ENCODE results near the gene SH3TC1. TPM values are rescaled to one million over a fixed set of nuclear protein-coding genes. Genes with fewer than 3 reads are reported as not detected.

The SH3TC1 gene
- total RNA-seq, 1 experiment from 2014 or later = 7.8 TPM

GRCh38 chr4:8205241-8205707 is 6.2 kb downstream of the SH3TC1 start:
- no peaks in the 10 kb centered on the region for H3K9me3 Mint-ChIP-seq (ENCODE audit: low read depth, unreplicated experiment)
- H3K27ac Mint-ChIP-seq (ENCODE audit: unreplicated experiment) = no peak overlapping the region
- no peak overlapping the region for H3K4me3 Mint-ChIP-seq (ENCODE audit: low read depth, unreplicated experiment)
- intact Hi-C loops (cut with micrococcal nuclease; ENCODE audit: unreplicated experiment) = no loop called here
- no peaks in the 10 kb centered on the region for H3K4me1 Mint-ChIP-seq (ENCODE audit: low read depth, unreplicated experiment)
- no TSS peak for BruUV-seq (replicated peaks)
- CTCF ChIA-PET = interaction anchor here (0.6 kb wide), 1 partner anchor 43 kb away, joined by 3 read pairs; no protein-coding TSS in a partner anchor
- DNase-seq = no peak
- no peak for TF ChIP-seq CTCF (IDR thresholded peaks at IDR 0.05; ENCODE audit: unreplicated experiment)
- H3K36me3 Mint-ChIP-seq (ENCODE audit: insufficient read depth, unreplicated experiment) = peaks cover 7% of the 10 kb centered on the region
- no peaks in the 10 kb centered on the region for H3K27me3 Mint-ChIP-seq (ENCODE audit: unreplicated experiment)

- BruUV-seq (replicated peaks) = no TSS peak
- no peak for TF ChIP-seq CTCF (IDR thresholded peaks at IDR 0.05; ENCODE audit: unreplicated experiment)
- H3K9me3 Mint-ChIP-seq (ENCODE audit: low read depth, unreplicated experiment) = no peaks in the 10 kb centered on the region
- CTCF ChIA-PET = interaction anchor here (0.6 kb wide), 1 partner anchor 43 kb away, joined by 3 read pairs; no protein-coding TSS in a partner anchor
- no peak overlapping the region for H3K27ac Mint-ChIP-seq (ENCODE audit: unreplicated experiment)
- no peaks in the 10 kb centered on the region for H3K4me1 Mint-ChIP-seq (ENCODE audit: low read depth, unreplicated experiment)
- no peak for DNase-seq
- H3K36me3 Mint-ChIP-seq (ENCODE audit: insufficient read depth, unreplicated experiment) = peaks cover 6% of the 10 kb centered on the region
- no peak overlapping the region for H3K4me3 Mint-ChIP-seq (ENCODE audit: low read depth, unreplicated experiment)
- intact Hi-C loops (cut with micrococcal nuclease; ENCODE audit: unreplicated experiment) = no loop called here
- H3K27me3 Mint-ChIP-seq (ENCODE audit: unreplicated experiment) = no peaks in the 10 kb centered on the region
Observed at GRCh38 chr4:8205749-8206611, 6.9 kb downstream of the SH3TC1 start.

GRCh38 chr4:8207314-8207713 is 8.2 kb downstream of the SH3TC1 start:
- BruUV-seq (replicated peaks) = no TSS peak
- TF ChIP-seq CTCF (IDR thresholded peaks at IDR 0.05; ENCODE audit: unreplicated experiment) = no peak
- DNase-seq = no peak
- Mint-ChIP-seq H3K36me3 (ENCODE audit: insufficient read depth, unreplicated experiment) (no peaks in the 10 kb centered on the region), H3K27ac (ENCODE audit: unreplicated experiment) (no peak overlapping the region), H3K4me1 (ENCODE audit: low read depth, unreplicated experiment) (no peaks in the 10 kb centered on the region), H3K9me3 (ENCODE audit: low read depth, unreplicated experiment) (no peaks in the 10 kb centered on the region), H3K27me3 (ENCODE audit: unreplicated experiment) (no peaks in the 10 kb centered on the region), H3K4me3 (ENCODE audit: low read depth, unreplicated experiment) (no peak overlapping the region)
- intact Hi-C loops (cut with micrococcal nuclease; ENCODE audit: unreplicated experiment) = no loop called here
- CTCF ChIA-PET = no interaction called here

- Mint-ChIP-seq H3K4me3 (ENCODE audit: low read depth, unreplicated experiment) (no peak overlapping the region), H3K4me1 (ENCODE audit: low read depth, unreplicated experiment) (no peaks in the 10 kb centered on the region), H3K9me3 (ENCODE audit: low read depth, unreplicated experiment) (no peaks in the 10 kb centered on the region), H3K36me3 (ENCODE audit: insufficient read depth, unreplicated experiment) (no peaks in the 10 kb centered on the region), H3K27me3 (ENCODE audit: unreplicated experiment) (no peaks in the 10 kb centered on the region), H3K27ac (ENCODE audit: unreplicated experiment) (no peak overlapping the region)
- intact Hi-C loops (cut with micrococcal nuclease; ENCODE audit: unreplicated experiment) = no loop called here
- no peak for TF ChIP-seq CTCF (IDR thresholded peaks at IDR 0.05; ENCODE audit: unreplicated experiment)
- BruUV-seq (replicated peaks) = no TSS peak
- no peak for DNase-seq
- CTCF ChIA-PET = no interaction called here
Observed at GRCh38 chr4:8208565-8208964, 9.5 kb downstream of the SH3TC1 start.

All from Calu3 (cell line).